Measurements from ENCODE around the gene WASHC3. TPM values are rescaled to one million over a fixed set of nuclear protein-coding genes. Genes with fewer than 3 reads are reported as not detected.

Gene WASHC3
- total and polyA plus RNA-seq, 10 of the 15 experiments (the other 5 are each of a cell fraction or from before 2014, with no cell fraction given): 18.8 to 106 (median 64.3) TPM

GRCh38 chr12:102061560-102062418, at the start of gene WASHC3 (continued):
- TF ChIP-seq E2F8 (IDR thresholded peaks at IDR 0.05; ENCODE audit: low read depth, partially characterized antibody) (peak; percentile 63), MLLT1 (IDR thresholded peaks at IDR 0.05) (peak; percentile 44; the same call in 1 of the 2 replicates), RFX5 (IDR thresholded peaks at IDR 0.05; ENCODE audit: low read depth, low read length) (peak; percentile 4; the same call in 1 of the 2 replicates), TBL1XR1 (IDR thresholded peaks at IDR 0.05; ENCODE audit: low read depth, low read length) (0 out of 2 replicates have a peak, but pooled peaks have one; percentile 28), PAX8 (IDR thresholded peaks at IDR 0.05) (no peak), SIX5 (IDR thresholded peaks at IDR 0.05; ENCODE audit: low read depth, low read length, severe bottlenecking) (peak; percentile 90), ATF7 (IDR thresholded peaks at IDR 0.05; ENCODE audit: low read depth) (peak; percentile 96), CEBPB (IDR thresholded peaks at IDR 0.05; ENCODE audit: borderline replicate concordance in 1 of 2, low read depth in 2 of 2, low read length in 2 of 2) (no peak), ZBTB4 (CRISPR knock-in tag; IDR thresholded peaks at IDR 0.05) (0 out of 2 replicates have a peak, but pooled peaks have one; percentile 3), BRCA1 (IDR thresholded peaks at IDR 0.05; ENCODE audit: low read depth, low read length) (no peak), ZSCAN29 (IDR thresholded peaks at IDR 0.05) (no peak), ZNF592 (IDR thresholded peaks at IDR 0.05) (no peak), ZNF207 (IDR thresholded peaks at IDR 0.05; ENCODE audit: borderline replicate concordance) (no peak; the same call in 1 of the 2 replicates), IKZF1 (conservative IDR thresholded peaks at IDR 0.05) (peak; percentile 49), TAF1 (IDR thresholded peaks at IDR 0.05; ENCODE audit: borderline replicate concordance, low read depth, low read length) (0 out of 2 replicates have a peak, but pooled peaks have one; percentile 24)
